Neural cell (in vitro differentiated cells): Measurements from ENCODE around the gene TLX1. TPM values are rescaled to one million over a fixed set of nuclear protein-coding genes. Genes with fewer than 3 reads are reported as not detected.

Experiments
- H2AFZ ChIP-seq: fragments of 200-600, 300-800 bp; sonication (generic), shearing (Covaris generic); 2 replicates; pipeline ENCODE4 v1.6.0; 2014; ENCODE audit warnings: low read depth, mild to moderate bottlenecking, antibody characterized with exemption, low read length, moderate library complexity
- H3F3A ChIP-seq: fragments of 200-600 bp; shearing (Covaris generic); 2 replicates; pipeline ENCODE4 v1.6.1; 2016; ENCODE audit warnings: mild to moderate bottlenecking, moderate library complexity, mixed read lengths, antibody characterized with exemption, low read length; ENCODE audit not compliant: insufficient read depth, poor library complexity, severe bottlenecking
- H3K27ac ChIP-seq: fragments of 200-600, 300-800 bp; sonication (generic), shearing (Covaris generic); 2 replicates; pipeline ENCODE4 v1.5.1; 2014; ENCODE audit warnings: mild to moderate bottlenecking, low read length, moderate library complexity
- H3K27me3 ChIP-seq: fragments of 300-800, 200-600 bp; sonication (generic), shearing (Covaris generic); 2 replicates; pipeline ENCODE4 v1.6.0; 2014; ENCODE audit warnings: mild to moderate bottlenecking, low read depth, low read length, moderate library complexity; ENCODE audit not compliant: insufficient read depth
- H3K36me3 ChIP-seq: fragments of 300-800, 200-600 bp; sonication (generic), shearing (Covaris generic); 2 replicates; pipeline ENCODE4 v1.5.1; 2014; ENCODE audit warnings: mild to moderate bottlenecking, antibody characterized with exemption, low read length, moderate library complexity; ENCODE audit not compliant: insufficient read depth
- H3K4me2 ChIP-seq: fragments of 300-800, 200-600 bp; sonication (generic), shearing (Covaris generic); 2 replicates; pipeline ENCODE4 v1.6.0; 2014; ENCODE audit warnings: mild to moderate bottlenecking, low read length
- H3K4me3 ChIP-seq: fragments of 300-800, 200-600 bp; sonication (generic), shearing (Covaris generic); 2 replicates; pipeline ENCODE4 v1.5.1; 2014; ENCODE audit warnings: mild to moderate bottlenecking, low read length, moderate library complexity
- H3K79me2 ChIP-seq: fragments of 200-600 bp; shearing (Covaris generic); replicated peaks from 2 replicates; pipeline ENCODE4 v1.6.0; 2014; ENCODE audit warnings: mild to moderate bottlenecking, low read length, moderate library complexity; ENCODE audit not compliant: insufficient read depth
- H3K9ac ChIP-seq: fragments of 300-800, 200-600 bp; sonication (generic), shearing (Covaris generic); 2 replicates; pipeline ENCODE4 v1.6.1; 2016; ENCODE audit warnings: mild to moderate bottlenecking, low read length, mixed read lengths
- H3K9me2 ChIP-seq: fragments of 200-600 bp; shearing (Covaris generic); 2 replicates; pipeline ENCODE4 v1.6.1; 2016; ENCODE audit warnings: mild to moderate bottlenecking, low read length, mixed read lengths; ENCODE audit not compliant: insufficient read depth
- H3K9me3 ChIP-seq: fragments of 200-600, 300-800 bp; sonication (generic), shearing (Covaris generic); 2 replicates; pipeline ENCODE4 v1.6.1; 2016; ENCODE audit warnings: mild to moderate bottlenecking, mixed run types, low read length, moderate library complexity, mixed read lengths
- H4K20me1 ChIP-seq: fragments of 200-600 bp; shearing (Covaris generic); 2 replicates; pipeline ENCODE4 v1.6.1; 2016; ENCODE audit warnings: mild to moderate bottlenecking, mixed run types; ENCODE audit not compliant: insufficient read depth
- CTCF ChIP-seq: fragments of 450-650 bp; IDR thresholded peaks from 2 replicates; pipeline ENCODE4 v1.5.1; 2014; ENCODE audit warnings: antibody characterized with exemption, mild to moderate bottlenecking, moderate library complexity; ENCODE audit not compliant: poor library complexity, severe bottlenecking
- EP300 ChIP-seq: fragments of 450-650 bp; conservative IDR thresholded peaks from 2 replicates; pipeline ENCODE4 v1.6.1; 2014; ENCODE audit warnings: antibody characterized with exemption, mild to moderate bottlenecking, moderate library complexity; ENCODE audit not compliant: poor library complexity, severe bottlenecking
- EZH2 ChIP-seq: fragments of 200-600, 300-800 bp; shearing (Covaris generic), sonication (generic); IDR thresholded peaks from 2 replicates; pipeline ENCODE4 v1.6.1; 2014; ENCODE audit warnings: antibody characterized with exemption, low read length, borderline replicate concordance, mild to moderate bottlenecking; ENCODE audit not compliant: insufficient read depth, poor library complexity, severe bottlenecking
- MXI1 ChIP-seq: fragments of 450-650 bp; conservative IDR thresholded peaks from 2 replicates; pipeline ENCODE4 v1.6.1; 2014; ENCODE audit warnings: antibody characterized with exemption, mild to moderate bottlenecking; ENCODE audit not compliant: poor library complexity, severe bottlenecking
- POLR2AphosphoS5 ChIP-seq: IDR thresholded peaks from 2 replicates; pipeline ENCODE4 v1.6.1; 2012
- RAD21 ChIP-seq: fragments of 450-650 bp; conservative IDR thresholded peaks from 2 replicates; pipeline ENCODE4 v1.6.1; 2014; ENCODE audit warnings: antibody characterized with exemption, mild to moderate bottlenecking, moderate library complexity
- REST ChIP-seq: IDR thresholded peaks from 2 replicates; pipeline ENCODE4 v1.6.1; 2012; ENCODE audit warnings: borderline replicate concordance
- SMC3 ChIP-seq: fragments of 450-650 bp; conservative IDR thresholded peaks from 2 replicates; pipeline ENCODE4 v1.6.1; 2014; ENCODE audit warnings: antibody characterized with exemption, mild to moderate bottlenecking, moderate library complexity; ENCODE audit not compliant: poor library complexity
- TAF1 ChIP-seq: IDR thresholded peaks from 2 replicates; pipeline ENCODE4 v1.6.1; 2012; ENCODE audit warnings: low read depth
- polyA plus RNA-seq: library from polyadenylated mRNA; depleted of rRNA; stranded (reverse); fragments of >200 nt; gene quantifications from 2 replicates; pipeline ENCODE4 v1.2.3, GENCODE V29; 2014

The TLX1 gene
- polyA plus RNA-seq, 1 donor from 2014 or later: not detected

GRCh38 chr10:101174319-101174718, 43.2 kb downstream of the TLX1 start:
- Histone ChIP-seq H3K36me3 (no peaks in the 10 kb centered on the region), H3K9me3 (no peaks in the 10 kb centered on the region), H3K4me3 (no peak overlapping the region), H4K20me1 (no peaks in the 10 kb centered on the region), H2AFZ (no peak overlapping the region), H3K9ac (no peak overlapping the region), H3K27ac (no peak overlapping the region), H3K4me2 (no peak overlapping the region), H3K27me3 (peaks cover under 1% of the 10 kb centered on the region), H3K79me2 (no peaks in the 10 kb centered on the region), H3K9me2 (no peaks in the 10 kb centered on the region), H3F3A (no peaks in the 10 kb centered on the region)
- no peak for TF ChIP-seq MXI1
- no peak for TF ChIP-seq POLR2AphosphoS5
- no peak for TF ChIP-seq RAD21
- TF ChIP-seq CTCF: no peak
- no peak for TF ChIP-seq EZH2
- TF ChIP-seq EP300: no peak
- no peak for TF ChIP-seq TAF1
- no peak for TF ChIP-seq SMC3
- TF ChIP-seq REST: no peak

- no peaks in the 10 kb centered on the region for H4K20me1 ChIP-seq
- TF ChIP-seq POLR2AphosphoS5 (no peak), RAD21 (no peak), EZH2 (no peak), EP300 (no peak), TAF1 (no peak), CTCF (no peak), REST (no peak), SMC3 (no peak), MXI1 (no peak)
- no peak overlapping the region for H3K4me2 ChIP-seq
- H3K9me3 ChIP-seq: no peaks in the 10 kb centered on the region
- H3F3A ChIP-seq: no peaks in the 10 kb centered on the region
- no peak overlapping the region for H2AFZ ChIP-seq
- H3K4me3 ChIP-seq: no peak overlapping the region
- no peaks in the 10 kb centered on the region for H3K36me3 ChIP-seq
- H3K79me2 ChIP-seq: no peaks in the 10 kb centered on the region
- H3K27me3 ChIP-seq: no peaks in the 10 kb centered on the region
- no peak overlapping the region for H3K27ac ChIP-seq
- H3K9me2 ChIP-seq: no peaks in the 10 kb centered on the region
- no peak overlapping the region for H3K9ac ChIP-seq
These were observed 45.5 kb downstream of the TLX1 start for GRCh38 chr10:101176577-101176976.
